Measurements from ENCODE around the gene KLF11. TPM values are rescaled to one million over a fixed set of nuclear protein-coding genes. Genes with fewer than 3 reads are reported as not detected.

The KLF11 gene
- total and polyA plus RNA-seq, 2 of the 8 experiments (the other 6 are each of a cell fraction or from before 2014, with no cell fraction given): 6.4 to 10.1 TPM

GRCh38 chr2:10053351-10053750 is 10.0 kb downstream of the KLF11 start:
- no peaks in the 10 kb centered on the region for H3K27me3 ChIP-seq (replicated peaks in 1 of 4; ENCODE audit: control insufficient read depth in 3 of 4, extremely low read depth in 1 of 4, insufficient read depth in 3 of 4, low read length in 3 of 4)

More at GRCh38 chr2:10053351-10053750, 10.0 kb downstream of the KLF11 start:
- Histone ChIP-seq H2AK5ac (ENCODE audit: low read depth, low read length) (no peak overlapping the region), H3K27ac (ENCODE audit: low read depth, low read length) (no peak overlapping the region), H2BK120ac (replicated peaks; ENCODE audit: low read depth, low read length) (no peak overlapping the region), H2BK20ac (ENCODE audit: low read length) (no peak overlapping the region), H3K9ac (replicated peaks in 1 of 4; ENCODE audit: extremely low read depth in 1 of 4, low read depth in 3 of 4, low read length in 3 of 4) (no peak overlapping the region), H3K18ac (ENCODE audit: extremely low read depth, low read length) (no peak overlapping the region), H3K14ac (ENCODE audit: insufficient read length) (no peak overlapping the region), H4K8ac (ENCODE audit: extremely low read depth, insufficient read depth, low read length) (no peak overlapping the region), H4K20me1 (replicated peaks in 1 of 2; ENCODE audit: control insufficient read depth in 1 of 2, insufficient read depth in 2 of 2, low read length in 2 of 2) (no peaks in the 10 kb centered on the region), H3K23ac (ENCODE audit: insufficient read length) (no peak overlapping the region), H2BK12ac (ENCODE audit: low read depth, low read length) (no peak overlapping the region), H4K91ac (replicated peaks; ENCODE audit: insufficient read length, low read length) (no peak overlapping the region), H2AFZ (ENCODE audit: low read length) (no peak overlapping the region), H3K79me2 (ENCODE audit: control insufficient read depth in 1 of 2, insufficient read depth in 2 of 2, low read length in 2 of 2) (no peaks in the 10 kb centered on the region), H3K23me2 (ENCODE audit: low read depth, low read length) (peaks cover 3% of the 10 kb centered on the region; the same call in 1 of the 2 replicates), H3K4me3 (ENCODE audit: extremely low read depth in 1 of 4, insufficient read depth in 2 of 4, low read depth in 3 of 4, low read length in 4 of 4) (no peak overlapping the region), H2BK15ac (ENCODE audit: low read length) (no peak overlapping the region), H2BK5ac (ENCODE audit: low read depth, low read length) (no peak overlapping the region), H3K9me3 (ENCODE audit: insufficient read depth in 2 of 2, low read depth in 1 of 2, low read length in 1 of 2) (no peaks in the 10 kb centered on the region), H3K56ac (replicated peaks; ENCODE audit: insufficient read length, low read depth, low read length) (no peak overlapping the region), H4K5ac (ENCODE audit: insufficient read length, low read depth, low read length) (no peak overlapping the region), H3K36me3 (ENCODE audit: control insufficient read depth in 2 of 4, insufficient read depth in 4 of 4, low read length in 3 of 4) (peaks cover 0 to 23% (median 2%) of the 10 kb centered on the region in 4 experiments; a peak in 2 of 8 replicates), H3K4me1 (replicated peaks in 1 of 4; ENCODE audit: control insufficient read depth in 3 of 4, insufficient read depth in 4 of 4, low read length in 3 of 4) (peaks cover 0 to 13% (median 2%) of the 10 kb centered on the region in 4 experiments; a peak in 3 of 7 replicates), H3K79me1 (ENCODE audit: low read depth, low read length) (no peaks in the 10 kb centered on the region), H3K4me2 (ENCODE audit: insufficient read depth in 1 of 2, low read depth in 2 of 2, low read length in 2 of 2) (no peak overlapping the region), H3K4ac (replicated peaks; ENCODE audit: insufficient read length, low read depth, low read length) (no peak overlapping the region)
- FAIRE-seq (no peak), DNase-seq (ENCODE audit: low read depth in 1 of 2, low spot score in 2 of 2) (no peak)
- 90% methylated on average over 4 of the region's 4 CpGs; no CpG with 5 or more reads in 1 of the 2 experiments for WGBS, 2 experiments (ENCODE audit: extremely low coverage in 1 of 2, insufficient coverage in 1 of 2, insufficient read length in 1 of 2, insufficient replicate concordance in 2 of 2, low coverage in 1 of 2, low lambda C conversion rate in 2 of 2, missing lambda C conversion rate in 1 of 2)
- ChIA-PET POLR2A (ENCODE audit: partially characterized antibody) (interaction anchor here (0.6 to 1.4 kb wide), 2 partner anchors 10 to 18 kb away, joined by 3 to 4 read pairs; partner anchors contain the start of gene KLF11), CTCF (ENCODE audit: partially characterized antibody) (interaction anchor here (0.9 to 2.2 kb wide), 5 partner anchors 17 to 254 kb away, joined by 3 to 8 read pairs (median 5); no protein-coding TSS in a partner anchor)
- no peak for TF ChIP-seq BRCA1 (IDR thresholded peaks at IDR 0.05; ENCODE audit: low read depth, low read length)
